ENCODE data around the gene IMP3. TPM values are rescaled to one million over a fixed set of nuclear protein-coding genes. Genes with fewer than 3 reads are reported as not detected.

Gene IMP3
- total and polyA plus RNA-seq, 9 of the 15 experiments (the other 6 are each of a cell fraction or from before 2014, with no cell fraction given), result 14.5 to 160 (median 74.4) TPM

DNA sequence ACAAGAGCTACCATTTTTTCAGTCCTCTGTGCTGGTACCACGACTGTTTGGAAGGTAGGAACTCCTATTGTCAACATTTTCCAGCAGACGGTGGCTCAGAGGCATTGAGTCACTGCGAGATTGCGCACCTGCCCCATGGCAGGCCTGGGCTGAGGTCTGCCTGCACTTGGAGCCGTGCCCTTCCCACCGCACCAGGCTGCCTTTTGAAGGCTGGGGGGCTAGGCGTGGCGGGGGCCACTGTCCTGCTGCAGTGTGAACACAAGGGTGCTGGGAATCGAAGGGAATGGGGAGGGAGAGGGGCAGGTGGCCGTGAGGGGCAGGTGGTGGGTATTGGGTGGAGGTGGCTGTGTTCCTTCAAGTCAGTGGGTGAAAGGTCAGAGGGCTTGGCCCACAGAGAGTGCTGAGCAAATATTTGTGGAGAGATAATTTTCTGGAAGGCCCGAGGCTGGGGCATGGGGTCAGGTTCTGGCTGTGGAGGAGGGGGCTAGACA is 24.0 kb upstream of the IMP3 start:
- intact Hi-C loops (cut with micrococcal nuclease), result no loop called here
- no peak overlapping the region for H3K4me3 ChIP-seq
- no peak overlapping the region for H3K4me2 ChIP-seq (ENCODE audit: insufficient read depth, low read length)
- H3K9me3 ChIP-seq (replicated peaks; ENCODE audit: control insufficient read depth, insufficient read depth, low read depth, low read length), result no peaks in the 10 kb centered on the region
- WGBS (ENCODE audit: insufficient coverage, low coverage, missing lambda C conversion rate), result 51% methylated on average over 10 of the region's 11 CpGs
- H3K27me3 ChIP-seq (ENCODE audit: control insufficient read depth in 2 of 2, insufficient read depth in 2 of 2, low read length in 2 of 2), result no peaks in the 10 kb centered on the region
- peaks cover 7% of the 10 kb centered on the region; the same call in 1 of the 3 replicates for H3K36me3 ChIP-seq (ENCODE audit: control insufficient read depth, insufficient read depth, low read length)
- in situ Hi-C loops (cut with MboI), result no loop called here
- no peak for ATAC-seq
- ChIA-PET CTCF (ENCODE audit: low intra/inter-chr PET ratio) (no interaction called here), POLR2A (interaction anchor here (1.0 kb wide), 1 partner anchor 21 kb away, joined by 4 read pairs; no protein-coding TSS in a partner anchor)
- no TSS peak for BruUV-seq (replicated peaks)
- H3K27ac ChIP-seq (ENCODE audit: extremely low read depth, low read depth, low read length), result no peak overlapping the region
- peaks cover 7% of the 10 kb centered on the region for H4K20me1 ChIP-seq (replicated peaks; ENCODE audit: control insufficient read depth, insufficient read depth, low read length)
- no peak for FAIRE-seq
- no peak overlapping the region for H2AFZ ChIP-seq (ENCODE audit: low read depth, low read length)
- no peaks in the 10 kb centered on the region for H3K9me1 ChIP-seq (ENCODE audit: control insufficient read depth, insufficient read depth, low read length)
- DNase-seq (ENCODE audit: extremely low read depth in 1 of 4, low spot score in 3 of 4), result no peak
- no peaks in the 10 kb centered on the region for H3K79me2 ChIP-seq (ENCODE audit: control insufficient read depth, insufficient read depth, low read length)
- H3K9ac ChIP-seq (ENCODE audit: insufficient read depth in 1 of 2, low read depth in 2 of 2, low read length in 2 of 2), result peak overlapping the region in 1 of 2 experiments; percentile 76; a peak in 3 of 4 replicates
- H3K4me1 ChIP-seq (replicated peaks in 1 of 2; ENCODE audit: control insufficient read depth in 2 of 2, insufficient read depth in 2 of 2, low read length in 2 of 2), result peaks cover 0 to 24% of the 10 kb centered on the region in 2 experiments; a peak in 2 of 5 replicates
- TF ChIP-seq CBFA2T2 (conservative IDR thresholded peaks at IDR 0.05) (0 out of 2 replicates have a peak, but pooled peaks have one; percentile 12), SREBF2 (CRISPR knock-in tag; IDR thresholded peaks at IDR 0.05) (no peak), CBFA2T3 (IDR thresholded peaks at IDR 0.05) (peak; percentile 47; the same call in 1 of the 2 replicates), NR2C1 (IDR thresholded peaks at IDR 0.05) (no peak), NR2C1 (tag; IDR thresholded peaks at IDR 0.05) (peak; percentile 32; the same call in 1 of the 2 replicates), POLR2G (IDR thresholded peaks at IDR 0.05; ENCODE audit: low read depth, low read length) (peak; percentile 48; the same call in 1 of the 2 replicates)
